ENCODE results near the gene EDEM3. TPM values are rescaled to one million over a fixed set of nuclear protein-coding genes. Genes with fewer than 3 reads are reported as not detected.

The EDEM3 gene
- total and polyA plus RNA-seq, 2 of the 8 experiments (the other 6 are each of a cell fraction or from before 2014, with no cell fraction given) = 1.6 to 14.0 TPM

- Histone ChIP-seq H3K36me3 (ENCODE audit: control insufficient read depth in 2 of 4, insufficient read depth in 4 of 4, low read length in 3 of 4) (no peaks in the 10 kb centered on the region), H4K5ac (ENCODE audit: insufficient read length, low read depth, low read length) (no peak overlapping the region), H4K8ac (ENCODE audit: extremely low read depth, insufficient read depth, low read length) (no peak overlapping the region), H4K20me1 (replicated peaks in 1 of 2; ENCODE audit: control insufficient read depth in 1 of 2, insufficient read depth in 2 of 2, low read length in 2 of 2) (no peaks in the 10 kb centered on the region), H3K27me3 (replicated peaks in 1 of 4; ENCODE audit: control insufficient read depth in 3 of 4, extremely low read depth in 1 of 4, insufficient read depth in 3 of 4, low read length in 3 of 4) (no peaks in the 10 kb centered on the region), H2BK12ac (ENCODE audit: low read depth, low read length) (no peak overlapping the region), H3K9me3 (ENCODE audit: insufficient read depth in 2 of 2, low read depth in 1 of 2, low read length in 1 of 2) (peaks cover 0 to 7% of the 10 kb centered on the region in 2 experiments; a peak in 2 of 4 replicates), H3K4me1 (replicated peaks in 1 of 4; ENCODE audit: control insufficient read depth in 3 of 4, insufficient read depth in 4 of 4, low read length in 3 of 4) (no peaks in the 10 kb centered on the region), H3K4ac (replicated peaks; ENCODE audit: insufficient read length, low read depth, low read length) (no peak overlapping the region), H2AK5ac (ENCODE audit: low read depth, low read length) (no peak overlapping the region), H4K91ac (replicated peaks; ENCODE audit: insufficient read length, low read length) (no peak overlapping the region), H3K4me2 (ENCODE audit: insufficient read depth in 1 of 2, low read depth in 2 of 2, low read length in 2 of 2) (no peak overlapping the region), H3K18ac (ENCODE audit: extremely low read depth, low read length) (no peak overlapping the region), H3K14ac (ENCODE audit: insufficient read length) (no peak overlapping the region), H2AFZ (ENCODE audit: low read length) (no peak overlapping the region), H3K4me3 (ENCODE audit: extremely low read depth in 1 of 4, insufficient read depth in 2 of 4, low read depth in 3 of 4, low read length in 4 of 4) (no peak overlapping the region), H2BK20ac (ENCODE audit: low read length) (no peak overlapping the region), H3K23me2 (ENCODE audit: low read depth, low read length) (no peaks in the 10 kb centered on the region), H2BK15ac (ENCODE audit: low read length) (no peak overlapping the region), H3K79me2 (ENCODE audit: control insufficient read depth in 1 of 2, insufficient read depth in 2 of 2, low read length in 2 of 2) (no peaks in the 10 kb centered on the region), H3K23ac (ENCODE audit: insufficient read length) (no peak overlapping the region), H3K9ac (replicated peaks in 1 of 4; ENCODE audit: extremely low read depth in 1 of 4, low read depth in 3 of 4, low read length in 3 of 4) (no peak overlapping the region), H3K56ac (replicated peaks; ENCODE audit: insufficient read length, low read depth, low read length) (no peak overlapping the region), H3K79me1 (ENCODE audit: low read depth, low read length) (no peaks in the 10 kb centered on the region), H2BK5ac (ENCODE audit: low read depth, low read length) (no peak overlapping the region), H3K27ac (ENCODE audit: low read depth, low read length) (no peak overlapping the region), H2BK120ac (replicated peaks; ENCODE audit: low read depth, low read length) (no peak overlapping the region)
- no peak for FAIRE-seq
- TF ChIP-seq BACH1 (IDR thresholded peaks at IDR 0.05; ENCODE audit: low read length) (no peak), GABPA (IDR thresholded peaks at IDR 0.05; ENCODE audit: borderline replicate concordance, insufficient read depth, low read length) (no peak), MAFK (IDR thresholded peaks at IDR 0.05; ENCODE audit: low read depth, low read length) (no peak), RBBP5 (IDR thresholded peaks at IDR 0.05; ENCODE audit: borderline replicate concordance, low read depth, low read length) (no peak), KDM5A (IDR thresholded peaks at IDR 0.05; ENCODE audit: low read length) (no peak), KDM4A (IDR thresholded peaks at IDR 0.05; ENCODE audit: low read depth, low read length, severe bottlenecking) (no peak)
- CTCF ChIA-PET (ENCODE audit: partially characterized antibody) = interaction anchor here (1.2 to 2.1 kb wide), 2 partner anchors 9 to 20 kb away, joined by 3 to 7 read pairs; no protein-coding TSS in a partner anchor
- POLR2A ChIA-PET (ENCODE audit: partially characterized antibody) = no interaction called here
- WGBS, 2 experiments (ENCODE audit: extremely low coverage in 1 of 2, insufficient coverage in 1 of 2, insufficient read length in 1 of 2, insufficient replicate concordance in 2 of 2, low coverage in 1 of 2, low lambda C conversion rate in 2 of 2, missing lambda C conversion rate in 1 of 2) = 86% methylated on average over 2 of the region's 2 CpGs; no CpG with 5 or more reads in 1 of the 2 experiments
- no peak for DNase-seq (ENCODE audit: low read depth in 1 of 2, low spot score in 2 of 2)
These were observed 30.9 kb upstream of the EDEM3 start for GRCh38 chr1:184785529-184785928.

All from H1 (cell line).